Glomerular visceral epithelial cell (primary cell): Measurements from ENCODE around the gene CFL1.

Experiments used
- DNase-seq: peaks from one replicate; pipeline ENCODE4 v3.0.0-alpha.2; 2016; ENCODE audit errors: extremely low spot score

The CFL1 gene

GRCh38 chr11:65888163-65888814 lies 30.3 kb upstream of the CFL1 start, which contains the start of gene FIBP:
FIBP (minus strand) TSS chr11:65888471; CDS start chr11:65888418, 53 bp downstream.
- peak; percentile 97 for DNase-seq

GRCh38 chr11:65887723-65888162 lies 29.8 kb upstream of the CFL1 start:
- DNase-seq: no peak

GRCh38 chr11:65886826-65887722 lies 29.1 kb upstream of the CFL1 start:
- no peak for DNase-seq

- DNase-seq: no peak
These were observed 28.0 kb upstream of the CFL1 start for GRCh38 chr11:65885808-65886536.

GRCh38 chr11:65885231-65885630 lies 27.3 kb upstream of the CFL1 start:
- DNase-seq: no peak

GRCh38 chr11:65884716-65885092 lies 26.7 kb upstream of the CFL1 start:
- DNase-seq: peak; percentile 82

- no peak for DNase-seq
These were observed 26.1 kb upstream of the CFL1 start for GRCh38 chr11:65883786-65884715.

GRCh38 chr11:65883058-65883761 lies 25.2 kb upstream of the CFL1 start:
- DNase-seq: no peak

GRCh38 chr11:65882120-65883057 lies 24.4 kb upstream of the CFL1 start:
- no peak for DNase-seq

GRCh38 chr11:65880844-65881421 lies 23.0 kb upstream of the CFL1 start:
- DNase-seq: peak; percentile 75

GRCh38 chr11:65880027-65880426 lies 22.0 kb upstream of the CFL1 start:
- DNase-seq: no peak

- DNase-seq: no peak
These were observed 21.6 kb upstream of the CFL1 start, which contains the start of gene CTSW for GRCh38 chr11:65879617-65880016. CTSW (plus strand) TSS chr11:65879837; CDS start chr11:65879855, 18 bp downstream.

- peak; percentile 95 for DNase-seq
These were observed 15.6 kb upstream of the CFL1 start for GRCh38 chr11:65873318-65874156.

- DNase-seq: peak; percentile 56
These were observed 14.8 kb upstream of the CFL1 start, which contains the start of gene EFEMP2 for GRCh38 chr11:65872586-65873317. EFEMP2 (minus strand) TSS chr11:65872800; CDS start chr11:65872354, 446 bp downstream.

GRCh38 chr11:65871811-65872548 lies 14.0 kb upstream of the CFL1 start:
- no peak for DNase-seq
